Lower lobe of right lung (tissue), 2 donors: Measurements from ENCODE around the gene ZNF556. TPM values are rescaled to one million over a fixed set of nuclear protein-coding genes. Genes with fewer than 3 reads are reported as not detected.

ENCODE experiments used
- ATAC-seq, 2 donors: fragments of 200-7000 bp; cut with Tn5 transposase; one replicate each; pipeline ENCODE4 v1.9.1; 2020 to 2022; ENCODE audit warnings: mild to moderate bottlenecking in 2 of 2, moderate library complexity in 2 of 2
- DNase-seq: peaks from one replicate; pipeline ENCODE4 v3.0.0-alpha.2; 2020
- H3K27ac ChIP-seq: fragments of 200-600 bp; one replicate; pipeline ENCODE4 v1.8.0; 2022
- H3K27me3 ChIP-seq: fragments of 200-600 bp; one replicate; pipeline ENCODE4 v1.8.0; 2022; ENCODE audit warnings: low read depth
- H3K36me3 ChIP-seq: fragments of 200-600 bp; one replicate; pipeline ENCODE4 v1.8.0; 2022; ENCODE audit warnings: mild to moderate bottlenecking
- H3K4me1 ChIP-seq: fragments of 200-600 bp; one replicate; pipeline ENCODE4 v1.8.0; 2022
- H3K4me3 ChIP-seq: fragments of 200-600 bp; one replicate; pipeline ENCODE4 v1.8.0; 2022; ENCODE audit warnings: mild to moderate bottlenecking
- H3K9me3 ChIP-seq: fragments of 200-600 bp; one replicate; pipeline ENCODE4 v1.8.0; 2022
- intact Hi-C: fragments of 100-400 bp; cut with DNase I; formaldehyde crosslinking; loops from one replicate; pipeline ENCODE4 v1.11.0; 2022
- total RNA-seq: library from RNA; stranded (reverse); fragmentation: NEBNext Ultra II Directional; extraction: Animal tissue kit (Norgen Biotek cat#: 25700); gene quantifications from one replicate; pipeline ENCODE4 v1.2.1, GENCODE V29; 2021
- TF ChIP-seq, protein P1 (sequence below): fragments of 200-600 bp; IDR thresholded peaks from one replicate; pipeline ENCODE4 v1.8.0; 2022; ENCODE audit warnings: antibody characterized with exemption, mild to moderate bottlenecking
- donor health status: DM: no; HTN: yes; CAD: no; lungs with severe emphysema.

The ZNF556 gene
- total RNA-seq, 1 donor from 2014 or later = not detected

DNA sequence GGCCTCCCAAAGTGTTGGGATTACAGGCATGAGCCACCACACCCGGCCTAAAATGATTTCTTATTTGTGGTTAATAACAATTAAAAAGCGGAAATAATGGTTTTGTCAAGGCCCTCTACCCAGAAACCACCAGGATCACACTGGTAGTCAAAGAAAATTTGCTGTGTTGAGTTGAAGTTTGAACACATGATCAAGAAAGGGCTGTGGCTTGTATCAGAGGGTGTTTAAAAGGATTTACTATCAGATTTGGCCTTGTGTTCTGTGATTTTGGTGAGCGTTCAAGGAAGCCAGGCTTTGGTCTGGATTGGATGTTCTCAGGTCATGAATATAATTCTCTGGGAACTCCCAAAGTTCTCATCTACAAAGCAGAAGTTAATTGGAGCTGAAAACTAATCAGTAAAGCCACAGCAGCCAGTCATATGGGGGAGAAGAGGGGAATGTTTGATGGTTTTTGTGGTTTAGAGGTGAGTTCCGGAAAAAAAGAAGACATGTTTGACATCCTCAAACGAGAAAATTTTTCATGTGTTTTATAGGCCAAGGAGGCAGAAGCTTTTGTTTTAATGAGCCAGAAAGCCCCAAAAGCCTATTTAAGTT is 10.6 kb upstream of the ZNF556 start:
- peaks cover 79% of the 10 kb centered on the region for H3K9me3 ChIP-seq
- H3K4me1 ChIP-seq = no peaks in the 10 kb centered on the region
- ATAC-seq (no peak), DNase-seq (no peak)
- TF ChIP-seq, protein P1, sequence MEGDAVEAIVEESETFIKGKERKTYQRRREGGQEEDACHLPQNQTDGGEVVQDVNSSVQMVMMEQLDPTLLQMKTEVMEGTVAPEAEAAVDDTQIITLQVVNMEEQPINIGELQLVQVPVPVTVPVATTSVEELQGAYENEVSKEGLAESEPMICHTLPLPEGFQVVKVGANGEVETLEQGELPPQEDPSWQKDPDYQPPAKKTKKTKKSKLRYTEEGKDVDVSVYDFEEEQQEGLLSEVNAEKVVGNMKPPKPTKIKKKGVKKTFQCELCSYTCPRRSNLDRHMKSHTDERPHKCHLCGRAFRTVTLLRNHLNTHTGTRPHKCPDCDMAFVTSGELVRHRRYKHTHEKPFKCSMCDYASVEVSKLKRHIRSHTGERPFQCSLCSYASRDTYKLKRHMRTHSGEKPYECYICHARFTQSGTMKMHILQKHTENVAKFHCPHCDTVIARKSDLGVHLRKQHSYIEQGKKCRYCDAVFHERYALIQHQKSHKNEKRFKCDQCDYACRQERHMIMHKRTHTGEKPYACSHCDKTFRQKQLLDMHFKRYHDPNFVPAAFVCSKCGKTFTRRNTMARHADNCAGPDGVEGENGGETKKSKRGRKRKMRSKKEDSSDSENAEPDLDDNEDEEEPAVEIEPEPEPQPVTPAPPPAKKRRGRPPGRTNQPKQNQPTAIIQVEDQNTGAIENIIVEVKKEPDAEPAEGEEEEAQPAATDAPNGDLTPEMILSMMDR = no peak
- H3K27me3 ChIP-seq = no peaks in the 10 kb centered on the region
- H3K36me3 ChIP-seq = peaks cover 21% of the 10 kb centered on the region
- no peak overlapping the region for H3K27ac ChIP-seq
- intact Hi-C loops = no loop called here
- H3K4me3 ChIP-seq = no peak overlapping the region

DNA sequence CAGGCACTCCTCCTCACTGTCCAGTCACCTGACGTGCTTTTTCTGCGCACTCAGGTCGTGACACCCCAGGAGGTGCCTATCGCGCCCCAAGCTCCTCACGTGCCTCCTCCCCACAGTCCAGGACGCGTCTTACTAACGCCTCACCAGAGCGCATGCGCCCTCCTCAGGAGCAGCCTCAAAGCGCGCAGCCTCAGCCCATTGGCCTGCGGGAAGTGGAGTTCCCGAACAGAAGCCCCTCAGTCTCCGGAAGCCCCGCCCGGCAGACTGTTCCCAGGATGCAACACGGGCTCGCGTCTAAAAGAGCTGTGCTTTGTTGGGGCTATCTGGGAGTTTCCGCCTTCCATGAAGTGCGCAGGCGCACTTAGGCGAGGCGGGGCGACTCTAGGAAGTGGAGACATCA is 8.3 kb upstream of the ZNF556 start:
- ATAC-seq (peak in 1 of 2 donors; percentile 23), DNase-seq (no peak)
- intact Hi-C loops = no loop called here
- Histone ChIP-seq H3K27me3 (no peaks in the 10 kb centered on the region), H3K9me3 (peaks cover 56% of the 10 kb centered on the region), H3K4me1 (no peaks in the 10 kb centered on the region), H3K4me3 (no peak overlapping the region), H3K27ac (no peak overlapping the region), H3K36me3 (no peaks in the 10 kb centered on the region)
- TF ChIP-seq, protein P1 = no peak

DNA sequence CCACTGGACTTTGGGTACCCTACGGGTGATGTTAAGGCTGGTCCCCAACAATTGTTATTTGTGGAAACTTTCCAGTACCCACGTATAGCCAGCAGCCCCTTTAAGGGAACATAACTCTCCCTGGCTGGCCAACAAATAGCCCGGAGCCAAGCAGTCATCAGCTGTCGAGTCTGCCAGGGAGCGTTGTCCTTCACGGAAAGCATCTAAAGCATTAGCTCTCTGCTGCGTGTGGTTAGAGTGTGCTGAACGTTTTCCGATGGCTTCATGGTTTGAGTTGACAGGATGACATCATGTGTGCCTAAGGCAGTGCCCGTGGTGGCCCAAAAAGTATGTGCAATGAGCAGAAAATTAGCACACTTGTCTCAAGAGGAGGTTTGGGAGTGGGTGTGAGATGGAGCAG is 3.3 kb upstream of the ZNF556 start:
- TF ChIP-seq, protein P1 = no peak
- intact Hi-C loops = no loop called here
- Histone ChIP-seq H3K27me3 (no peaks in the 10 kb centered on the region), H3K9me3 (peaks cover 7% of the 10 kb centered on the region), H3K27ac (no peak overlapping the region), H3K36me3 (no peaks in the 10 kb centered on the region), H3K4me3 (no peak overlapping the region), H3K4me1 (no peaks in the 10 kb centered on the region)
- ATAC-seq = no peak
- DNase-seq = no peak

DNA sequence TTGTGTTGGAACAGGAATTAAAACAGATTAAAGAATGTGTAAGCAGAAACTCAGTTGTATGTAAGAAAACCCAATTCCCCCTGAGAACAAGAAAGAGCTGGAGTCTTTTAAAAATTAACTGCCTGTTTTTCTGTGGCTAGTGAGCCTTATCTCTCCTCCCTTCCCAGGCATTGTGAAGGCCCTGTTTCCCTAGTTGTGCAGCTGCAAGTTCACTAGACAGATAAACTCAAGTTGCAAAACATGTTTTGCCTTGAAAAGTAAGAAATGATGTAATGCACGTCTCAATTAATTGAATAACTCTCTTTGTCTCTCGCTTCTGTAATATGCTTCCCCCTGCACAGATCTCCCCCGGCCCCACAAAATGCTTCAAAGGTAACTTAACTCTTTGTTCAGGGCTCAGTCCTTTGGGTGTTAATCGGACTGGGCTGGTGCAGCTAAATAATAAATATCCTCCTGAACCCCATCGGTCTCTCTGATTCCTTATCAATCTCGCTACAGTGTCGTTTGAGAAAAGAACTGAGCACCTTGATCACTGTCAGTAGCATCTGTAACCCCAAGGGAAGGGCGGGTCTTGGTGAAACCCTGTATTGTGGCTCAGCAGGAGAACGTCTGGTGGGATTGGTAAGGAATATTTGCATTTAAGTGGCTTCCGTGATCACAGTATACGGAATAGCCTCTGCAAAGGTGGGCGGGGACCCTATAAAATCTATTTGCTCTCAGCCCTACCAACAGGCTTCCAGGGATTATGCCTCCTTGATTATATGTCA is 1.6 kb upstream of the ZNF556 start:
- no peak for DNase-seq
- Histone ChIP-seq H3K27ac (no peak overlapping the region), H3K27me3 (no peaks in the 10 kb centered on the region), H3K4me1 (no peaks in the 10 kb centered on the region), H3K4me3 (no peak overlapping the region), H3K36me3 (no peaks in the 10 kb centered on the region), H3K9me3 (no peaks in the 10 kb centered on the region)
- no peak for ATAC-seq
- intact Hi-C loops = no loop called here
- TF ChIP-seq, protein P1 = no peak

DNA sequence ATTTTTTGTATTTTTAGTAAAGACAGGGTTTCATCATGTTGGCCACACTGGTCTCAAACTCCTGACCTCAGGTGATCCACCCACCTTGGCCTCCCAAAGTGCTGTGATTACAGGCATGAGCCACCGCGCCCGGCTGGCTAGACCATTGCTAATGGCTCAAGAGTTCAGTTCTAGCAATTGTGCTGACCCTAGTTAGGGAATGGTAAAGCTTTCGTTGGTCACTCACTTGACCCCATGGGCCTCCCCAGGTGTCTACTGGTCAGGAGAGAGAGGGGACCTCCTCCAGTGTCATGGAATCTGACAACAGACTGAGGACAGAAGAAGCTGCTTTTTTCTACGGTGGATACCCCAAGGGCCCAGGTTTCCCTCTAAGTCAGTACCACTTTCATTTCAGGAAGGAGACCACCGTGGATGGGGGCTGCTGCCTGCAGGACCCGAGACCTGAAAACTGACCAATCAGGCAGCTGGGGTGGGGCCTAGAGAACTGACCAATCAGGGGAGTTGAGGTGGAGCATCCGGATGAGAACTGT is 575 bp upstream of the ZNF556 start:
- no peaks in the 10 kb centered on the region for H3K9me3 ChIP-seq
- no peaks in the 10 kb centered on the region for H3K36me3 ChIP-seq
- intact Hi-C loops = no loop called here
- TF ChIP-seq, protein P1 = no peak
- DNase-seq (no peak), ATAC-seq (no peak)
- no peak overlapping the region for H3K4me3 ChIP-seq
- no peaks in the 10 kb centered on the region for H3K27me3 ChIP-seq
- H3K27ac ChIP-seq = no peak overlapping the region
- no peaks in the 10 kb centered on the region for H3K4me1 ChIP-seq
